AG10803 (cell line): Measurements from ENCODE around the gene DUSP16.

Source experiments
- DNase-seq: peaks from one replicate; pipeline ENCODE4 v3.0.0; 2010; ENCODE audit warnings: low read depth
- H3K4me3 ChIP-seq: 2 replicates; pipeline ENCODE4 v1.5.1; 2011; ENCODE audit warnings: mild to moderate bottlenecking, low read length, control low read depth
- CTCF ChIP-seq: conservative IDR thresholded peaks from 2 replicates; pipeline ENCODE4 v1.5.1; 2011; ENCODE audit warnings: mild to moderate bottlenecking, low read length, control low read depth, inconsistent platforms

The DUSP16 gene

GRCh38 chr12:12553208-12553785, 9.4 kb downstream of the DUSP16 start:
- no peak overlapping the region for H3K4me3 ChIP-seq
- DNase-seq, result no peak
- TF ChIP-seq CTCF, result no peak

- DNase-seq, result no peak
- no peak overlapping the region for H3K4me3 ChIP-seq
- no peak for TF ChIP-seq CTCF
Measured at GRCh38 chr12:12551115-12551514, 11.5 kb downstream of the DUSP16 start.

- DNase-seq, result no peak
- H3K4me3 ChIP-seq, result no peak overlapping the region
- no peak for TF ChIP-seq CTCF
Measured at GRCh38 chr12:12550277-12550676, 12.4 kb downstream of the DUSP16 start.

- DNase-seq, result no peak
- TF ChIP-seq CTCF, result no peak
- no peak overlapping the region for H3K4me3 ChIP-seq
Measured at GRCh38 chr12:12549426-12549825, 13.2 kb downstream of the DUSP16 start.

- TF ChIP-seq CTCF, result no peak
- no peak overlapping the region for H3K4me3 ChIP-seq
- DNase-seq, result no peak
Measured at GRCh38 chr12:12548713-12549112, 13.9 kb downstream of the DUSP16 start.

GRCh38 chr12:12546314-12546772, 16.3 kb downstream of the DUSP16 start:
- no peak for DNase-seq
- TF ChIP-seq CTCF, result no peak
- H3K4me3 ChIP-seq, result no peak overlapping the region

GRCh38 chr12:12543959-12544358, 18.7 kb downstream of the DUSP16 start:
- TF ChIP-seq CTCF, result no peak
- DNase-seq, result no peak
- H3K4me3 ChIP-seq, result no peak overlapping the region
